Measurements from ENCODE around the gene PRPF39. TPM values are rescaled to one million over a fixed set of nuclear protein-coding genes. Genes with fewer than 3 reads are reported as not detected.

PRPF39 gene
- total RNA-seq, 1 experiment from 2014 or later = 59.8 TPM

- Mint-ChIP-seq H3K36me3 (ENCODE audit: insufficient read depth in 1 of 3, low read depth in 3 of 3) (peaks cover 24 to 50% (median 34%) of the 10 kb centered on the region in 3 experiments), H3K4me1 (no peaks in the 10 kb centered on the region)
- WGBS (ENCODE audit: extremely low coverage, insufficient read length, low lambda C conversion rate) = no CpG with 5 or more reads among the region's 5 CpGs
Measured at GRCh38 chr14:45038865-45039264, 45.1 kb upstream of the PRPF39 start.

More at GRCh38 chr14:45038865-45039264, 45.1 kb upstream of the PRPF39 start:
- TF ChIP-seq, protein P1, sequence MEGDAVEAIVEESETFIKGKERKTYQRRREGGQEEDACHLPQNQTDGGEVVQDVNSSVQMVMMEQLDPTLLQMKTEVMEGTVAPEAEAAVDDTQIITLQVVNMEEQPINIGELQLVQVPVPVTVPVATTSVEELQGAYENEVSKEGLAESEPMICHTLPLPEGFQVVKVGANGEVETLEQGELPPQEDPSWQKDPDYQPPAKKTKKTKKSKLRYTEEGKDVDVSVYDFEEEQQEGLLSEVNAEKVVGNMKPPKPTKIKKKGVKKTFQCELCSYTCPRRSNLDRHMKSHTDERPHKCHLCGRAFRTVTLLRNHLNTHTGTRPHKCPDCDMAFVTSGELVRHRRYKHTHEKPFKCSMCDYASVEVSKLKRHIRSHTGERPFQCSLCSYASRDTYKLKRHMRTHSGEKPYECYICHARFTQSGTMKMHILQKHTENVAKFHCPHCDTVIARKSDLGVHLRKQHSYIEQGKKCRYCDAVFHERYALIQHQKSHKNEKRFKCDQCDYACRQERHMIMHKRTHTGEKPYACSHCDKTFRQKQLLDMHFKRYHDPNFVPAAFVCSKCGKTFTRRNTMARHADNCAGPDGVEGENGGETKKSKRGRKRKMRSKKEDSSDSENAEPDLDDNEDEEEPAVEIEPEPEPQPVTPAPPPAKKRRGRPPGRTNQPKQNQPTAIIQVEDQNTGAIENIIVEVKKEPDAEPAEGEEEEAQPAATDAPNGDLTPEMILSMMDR (conservative IDR thresholded peaks at IDR 0.05) = no peak
- peaks cover 7 to 14% of the 10 kb centered on the region in 2 experiments for H3K9me3 Mint-ChIP-seq
- Histone ChIP-seq H3T11ph (ENCODE audit: low read length) (no peak overlapping the region), H3K79me1 (ENCODE audit: insufficient read depth, low read depth, low read length, poor library complexity, severe bottlenecking) (no peaks in the 10 kb centered on the region), H3K79me2 (ENCODE audit: insufficient read depth, low read length) (no peaks in the 10 kb centered on the region), H2BK12ac (ENCODE audit: insufficient read length, low read depth, low read length) (no peak overlapping the region), H3K14ac (ENCODE audit: insufficient read depth, low read length) (no peak overlapping the region), H3K23ac (ENCODE audit: insufficient read length, low read depth, low read length) (no peak overlapping the region), H2AK5ac (ENCODE audit: insufficient read length, low read length) (no peak overlapping the region), H3K4me1 (ENCODE audit: insufficient read depth, low read length) (no peaks in the 10 kb centered on the region), H3K56ac (ENCODE audit: insufficient read length, low read depth, low read length) (no peak overlapping the region), H4K5ac (ENCODE audit: insufficient read length, low read depth, low read length) (no peak overlapping the region), H3K4ac (ENCODE audit: low read depth, low read length) (no peak overlapping the region), H2BK20ac (ENCODE audit: low read depth, low read length, poor library complexity, severe bottlenecking) (no peak overlapping the region), H2BK120ac (ENCODE audit: low read depth, low read length, poor library complexity, severe bottlenecking) (no peak overlapping the region), H2BK5ac (ENCODE audit: insufficient read length, low read length) (no peak overlapping the region), H3K9me3 (ENCODE audit: control insufficient read depth, low read depth, low read length) (peaks cover 18% of the 10 kb centered on the region), H4K91ac (ENCODE audit: insufficient read length, low read depth, low read length) (no peak overlapping the region), H3K27me3 (ENCODE audit: insufficient read depth, low read length) (no peaks in the 10 kb centered on the region), H2AFZ (ENCODE audit: low read length) (no peak overlapping the region), H4K8ac (replicated peaks; ENCODE audit: insufficient read length, low read depth, low read length) (no peak overlapping the region), H2BK15ac (ENCODE audit: low read depth, low read length) (no peak overlapping the region), H3K9ac (ENCODE audit: extremely low read depth, insufficient read length, low read length) (no peak overlapping the region), H4K20me1 (ENCODE audit: control insufficient read depth, insufficient read depth, insufficient read length) (no peaks in the 10 kb centered on the region), H3K23me2 (ENCODE audit: insufficient read length, low read depth, low read length, poor library complexity, severe bottlenecking) (no peaks in the 10 kb centered on the region), H3K4me2 (ENCODE audit: insufficient read depth, insufficient read length, low read length) (no peak overlapping the region), H3K27ac (ENCODE audit: insufficient read length, low read depth, low read length) (no peak overlapping the region), H3K18ac (ENCODE audit: insufficient read length, low read depth, low read length) (no peak overlapping the region)
- H3K27me3 Mint-ChIP-seq (ENCODE audit: low read depth) = no peaks in the 10 kb centered on the region
- no peak overlapping the region for H3K4me3 Mint-ChIP-seq
- no peak for DNase-seq
- H3K27ac Mint-ChIP-seq = no peak overlapping the region

Measured in H9 (cell line).